Measurements from ENCODE around the gene STXBP1.

STXBP1 gene

DNA sequence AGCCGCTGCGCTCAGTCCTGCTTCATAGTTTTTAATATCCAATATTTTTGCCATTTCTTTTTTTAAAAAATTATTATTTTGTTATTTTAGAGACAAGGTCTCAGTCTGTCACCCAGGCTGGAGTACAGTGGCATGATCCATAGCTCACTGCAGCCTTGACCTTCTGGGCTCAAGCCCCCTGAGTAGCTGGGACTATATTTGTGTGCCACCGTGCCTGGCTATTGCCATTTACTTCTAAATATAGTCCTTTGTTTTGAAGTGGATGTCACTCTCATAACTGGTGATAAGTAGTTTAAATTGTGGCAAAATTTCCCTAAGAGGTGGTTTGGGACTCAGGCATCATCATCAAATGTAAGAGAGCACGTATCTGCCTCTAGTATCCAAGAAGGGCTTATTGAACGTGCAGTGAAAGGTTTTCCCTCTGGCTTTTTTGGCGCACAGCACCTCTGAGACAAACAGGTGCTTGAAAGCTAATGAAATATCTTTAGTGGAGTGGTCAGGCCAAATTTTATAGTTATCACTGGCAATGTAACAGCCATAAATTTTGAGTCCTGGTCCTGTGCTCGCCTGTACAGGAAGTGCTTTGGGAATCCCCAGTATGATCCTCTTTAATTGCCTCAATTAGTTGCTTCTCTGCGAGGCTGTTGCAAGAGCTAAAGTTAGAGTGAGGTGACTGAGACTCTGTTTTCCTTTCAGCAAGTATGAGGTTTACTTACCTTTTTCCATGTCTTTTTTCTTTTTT is 14.8 kb downstream of the STXBP1 start:
- DNase-seq: no peak

DNA sequence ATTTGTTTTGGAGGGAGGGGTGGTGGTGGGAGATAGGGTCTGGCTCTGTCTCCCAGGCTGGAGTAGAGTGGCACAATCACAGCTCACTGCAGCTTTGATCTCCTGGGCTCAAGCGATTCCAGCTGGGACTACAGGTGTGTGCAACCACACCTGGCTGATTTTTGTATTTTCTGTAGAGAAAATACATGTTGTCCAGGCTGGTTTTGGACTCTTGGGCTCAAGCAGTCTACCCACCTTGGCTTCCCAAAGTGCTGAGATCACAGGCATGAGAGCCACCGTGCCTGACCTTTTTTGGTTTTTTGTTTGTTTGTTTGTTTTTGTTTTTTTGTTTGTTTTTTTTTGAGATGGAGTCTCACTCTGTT is 15.4 kb downstream of the STXBP1 start:
- DNase-seq: no peak

DNA sequence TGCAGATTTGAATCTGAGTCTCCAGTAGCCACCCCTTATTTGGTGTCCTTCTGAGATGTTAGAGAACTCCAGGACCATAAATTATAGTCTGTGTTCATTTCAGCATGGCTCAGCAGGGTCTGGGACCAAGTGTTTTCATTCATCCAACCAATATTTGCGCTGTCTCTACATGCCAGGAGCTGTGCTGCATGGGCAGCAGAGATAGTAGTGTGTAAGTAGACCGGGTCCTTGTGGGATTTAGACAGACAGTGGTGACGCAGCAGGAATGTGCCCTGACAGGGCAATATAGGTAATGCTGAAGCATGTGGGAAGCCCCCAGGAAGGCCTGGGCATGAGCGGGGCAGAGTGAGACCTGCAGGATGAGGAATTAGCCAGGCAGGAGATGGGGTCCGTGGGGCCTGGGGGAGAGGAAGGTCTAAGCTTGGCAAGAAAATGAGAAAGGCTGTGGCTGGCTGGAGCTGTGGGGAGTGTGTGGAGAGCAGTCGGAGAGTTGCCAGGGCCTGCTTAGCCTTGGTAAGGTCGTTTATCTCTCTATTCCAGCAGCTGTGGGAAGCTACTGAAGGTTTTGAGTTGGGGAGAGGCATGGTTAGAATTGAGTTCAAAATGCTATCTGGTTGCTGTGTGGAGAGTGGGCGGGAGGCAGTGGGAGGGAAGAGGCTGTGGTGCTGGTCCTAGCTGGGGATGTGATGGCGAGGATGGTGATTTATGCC is 16.8 kb downstream of the STXBP1 start:
- DNase-seq: no peak

GRCh38 chr9:127629468-127630081 is 17.5 kb downstream of the STXBP1 start:
- no peak for DNase-seq

DNA sequence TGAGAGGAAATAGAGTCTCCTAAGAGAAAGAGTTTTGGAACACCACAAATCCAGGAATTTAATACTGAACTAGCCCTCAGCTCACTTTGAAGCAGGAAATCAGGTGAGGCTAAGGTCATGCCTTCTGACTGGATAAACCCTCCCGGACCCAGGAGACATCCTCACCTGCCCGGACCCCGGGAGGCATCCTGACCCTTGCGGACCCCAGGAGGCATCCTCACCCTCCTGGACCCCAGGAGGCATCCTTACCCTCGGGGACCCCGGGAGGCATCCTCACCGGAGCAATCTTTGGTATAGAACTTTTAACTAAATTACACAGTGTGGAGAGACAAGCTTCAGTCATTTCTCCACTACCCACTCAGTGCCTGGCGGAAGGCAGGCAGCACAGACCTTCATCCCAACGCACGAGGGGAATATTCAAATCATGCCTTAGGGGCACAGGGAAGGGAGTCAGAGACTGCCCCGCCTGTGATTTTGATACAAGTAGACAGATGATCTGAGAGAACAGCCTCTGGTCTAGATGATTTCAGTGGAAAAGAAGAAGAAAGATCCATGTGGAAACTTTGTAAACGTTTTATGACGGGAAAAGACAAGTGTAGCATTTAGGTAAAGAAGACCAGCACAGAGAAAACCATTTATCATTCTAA is 21.3 kb downstream of the STXBP1 start:
- no peak for DNase-seq

DNA sequence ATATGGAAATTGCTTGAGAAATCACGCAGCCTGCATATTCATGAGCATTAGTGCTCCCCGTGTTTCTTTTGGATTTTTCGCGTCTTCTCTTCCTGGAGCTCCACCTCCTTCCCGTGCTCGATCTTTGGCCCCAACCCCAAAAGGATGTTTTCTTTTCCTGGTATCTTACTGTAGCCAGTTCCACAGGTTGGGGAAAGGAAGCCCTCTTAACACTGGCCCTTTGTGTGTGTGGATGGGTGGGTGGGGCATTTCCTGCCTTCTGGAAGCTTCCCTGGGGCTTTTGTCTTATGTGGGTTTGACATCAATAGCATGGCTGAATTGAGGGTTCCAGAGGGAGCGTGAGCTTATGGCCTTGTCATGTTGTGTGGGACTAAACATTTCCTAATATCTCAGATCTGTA is 21.9 kb downstream of the STXBP1 start:
- no peak for DNase-seq

GRCh38 chr9:127634698-127635097 is 22.6 kb downstream of the STXBP1 start:
- no peak for DNase-seq

- no peak for DNase-seq
Observed at GRCh38 chr9:127635201-127635735, 23.2 kb downstream of the STXBP1 start.

DNA sequence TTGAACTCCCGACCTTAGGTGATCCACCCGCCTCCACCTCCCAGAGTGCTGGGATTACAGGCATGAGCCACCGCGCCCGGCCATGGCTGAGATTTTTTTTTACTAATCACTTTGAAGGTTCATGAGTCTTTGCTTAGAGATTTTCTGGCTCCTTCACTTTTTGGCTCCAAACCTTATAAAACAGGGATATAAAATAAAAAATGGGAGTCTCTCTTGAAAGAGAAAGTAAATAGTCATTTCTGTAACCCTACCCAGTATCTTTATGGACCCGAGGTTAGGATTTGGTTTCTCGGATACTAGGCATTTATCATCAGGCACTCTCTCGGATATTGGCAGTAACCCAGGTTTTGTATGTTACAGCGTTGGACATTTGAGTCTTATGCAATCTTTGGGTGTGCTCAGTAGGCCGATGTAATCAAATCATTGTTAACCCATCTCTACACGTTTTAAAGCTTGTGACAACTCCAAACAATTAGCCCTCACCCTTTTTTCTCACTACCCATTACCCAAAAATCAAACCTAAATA is 25.3 kb downstream of the STXBP1 start:
- no peak for DNase-seq

DNA sequence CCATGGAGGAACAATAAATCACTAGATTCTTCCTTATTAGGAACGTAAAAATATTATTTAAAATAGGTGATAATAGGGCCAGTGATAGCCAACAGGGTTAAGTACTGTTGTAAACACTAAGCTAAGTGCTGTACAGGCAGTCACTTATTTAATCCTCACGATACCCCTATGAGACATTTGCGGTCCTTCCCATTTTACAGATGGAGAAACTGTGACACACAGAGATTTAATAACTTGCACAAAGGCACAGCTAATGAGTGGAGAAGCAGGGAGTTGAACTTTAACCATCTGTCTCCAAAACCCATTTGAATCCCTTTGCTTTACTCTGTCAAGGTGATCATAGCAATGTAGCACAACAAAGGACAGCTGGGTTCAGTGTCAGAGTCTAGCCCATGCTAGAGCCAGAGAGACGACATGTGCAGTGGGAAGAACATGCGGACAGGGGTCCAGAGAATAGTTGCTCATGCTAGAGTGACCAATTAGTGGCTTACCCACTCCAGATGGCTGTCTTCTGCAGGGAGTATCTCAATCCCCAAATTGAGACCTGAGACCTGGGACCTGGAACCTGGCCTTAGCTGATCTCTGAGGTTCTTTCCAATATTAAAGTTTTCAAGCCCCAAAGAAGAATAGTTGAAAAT is 28.9 kb downstream of the STXBP1 start:
- DNase-seq: no peak

- DNase-seq: no peak
Observed at GRCh38 chr9:127642082-127642740, 30.1 kb downstream of the STXBP1 start.

GRCh38 chr9:127644146-127644827 is 32.2 kb downstream of the STXBP1 start:
- no peak for DNase-seq

- DNase-seq: no peak
Observed at GRCh38 chr9:127644943-127645342, 32.9 kb downstream of the STXBP1 start.

DNA sequence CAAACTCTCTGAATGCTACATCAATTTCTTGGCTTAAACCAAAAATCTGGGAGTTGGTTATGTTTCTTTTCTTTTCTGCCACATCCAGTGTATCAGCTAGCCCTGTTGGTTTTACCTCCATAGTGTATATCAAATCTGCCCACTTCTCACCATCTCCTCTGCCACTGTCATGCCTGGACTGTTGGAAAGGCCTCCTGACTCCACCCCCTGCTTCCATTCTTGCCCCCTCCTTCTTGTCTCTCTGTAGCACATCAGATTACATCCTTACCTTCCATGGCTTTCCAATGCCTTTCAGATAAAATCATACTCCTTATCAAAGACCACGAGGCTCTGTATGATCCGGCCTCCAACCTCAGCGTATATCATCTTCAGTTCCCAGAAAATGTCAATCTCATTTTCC is 35.4 kb downstream of the STXBP1 start:
- no peak for DNase-seq

- DNase-seq: no peak
Observed at GRCh38 chr9:127650518-127650917, 38.4 kb downstream of the STXBP1 start.

DNA sequence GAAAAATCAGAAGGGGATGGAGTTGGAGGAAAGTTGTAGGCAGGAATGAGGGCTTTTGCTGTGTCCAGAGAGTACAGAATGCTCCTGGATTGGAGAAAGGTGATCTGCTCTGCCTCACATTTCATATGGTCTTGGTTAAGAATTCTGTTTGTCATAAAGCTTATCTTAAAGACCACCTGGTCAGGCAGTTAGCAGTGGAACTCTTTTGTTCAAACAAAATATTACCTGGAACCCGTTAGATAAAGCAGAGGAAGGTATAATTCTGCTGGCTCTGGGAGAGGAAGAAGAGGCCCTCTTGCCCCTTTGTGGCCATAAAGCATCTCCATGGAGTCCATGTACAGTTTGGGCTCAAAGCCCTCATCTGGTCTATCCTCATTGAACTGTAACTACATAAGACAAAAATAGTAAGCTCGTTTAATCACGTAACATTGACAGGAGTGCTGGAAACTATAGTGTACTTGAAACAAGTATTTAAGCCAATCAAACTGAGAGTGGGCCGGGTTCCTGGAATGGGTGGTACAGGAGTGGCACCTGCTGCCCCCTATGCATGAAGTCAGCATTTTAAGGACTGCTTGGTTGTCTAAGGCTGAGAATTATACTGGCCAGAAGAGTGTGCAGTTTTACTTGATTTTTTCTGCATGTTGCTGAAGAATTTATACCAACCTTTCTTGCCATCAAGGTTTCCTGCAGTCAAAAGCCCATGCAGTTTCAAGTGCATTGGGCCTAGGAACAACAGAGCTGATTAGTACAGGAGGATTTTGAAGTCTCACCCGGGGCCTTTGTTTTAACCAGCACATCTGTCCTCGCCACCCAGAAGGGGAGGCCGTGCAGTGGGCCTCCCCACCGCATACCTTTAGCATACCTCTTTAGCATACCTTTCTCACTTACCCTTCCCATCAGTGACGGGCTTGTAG is 39.9 kb downstream of the STXBP1 start:
- DNase-seq: no peak

- DNase-seq: no peak
Observed at GRCh38 chr9:127652733-127653132, 40.7 kb downstream of the STXBP1 start.

DNA sequence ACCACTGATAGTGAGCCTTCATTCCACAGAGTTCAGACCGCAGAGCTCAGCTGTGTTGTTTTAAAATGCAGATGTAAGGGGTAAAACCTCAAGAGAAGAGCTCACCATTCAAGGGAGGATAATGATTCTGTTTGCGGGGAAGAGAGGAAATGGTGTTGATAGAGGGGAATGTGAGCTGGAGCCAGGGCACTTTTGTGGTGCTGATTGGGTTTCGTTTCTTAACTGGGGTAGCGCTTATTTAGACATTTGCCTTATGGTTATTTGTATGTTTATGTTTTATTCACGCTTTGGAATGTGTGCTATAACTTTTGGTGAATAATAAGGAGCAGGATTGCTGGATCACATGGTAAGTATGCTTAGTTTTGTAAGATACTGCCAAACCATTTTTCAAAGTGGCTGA is 42.5 kb downstream of the STXBP1 start:
- no peak for DNase-seq

- DNase-seq: no peak
Observed at GRCh38 chr9:127658428-127658827, 46.4 kb downstream of the STXBP1 start.

All from activated CD4-positive, alpha-beta T cell treated with anti-CD3 and anti-CD28 coated beads, Interleukin-2, amount 50 U/mL, for 4 hours (primary cell).